Measurements from ENCODE around the gene PRTG. TPM values are rescaled to one million over a fixed set of nuclear protein-coding genes. Genes with fewer than 3 reads are reported as not detected.

Gene PRTG
- total RNA-seq (1 to 10 TPM; 2.1 to 4.3 (median 3.0) TPM), polyA plus RNA-seq (1 to 10 TPM in 2 of 3 donors, under 1 TPM in 1; 0.40 to 1.8 (median 1.4) TPM)
- long read RNA-seq, donor 1, partial matches to known transcripts = 0 of 2 reads
- long read RNA-seq, donor 1, other reads (novel, unspliced or antisense) = 0 of 2 reads
- long read RNA-seq, donor 2 = 0 reads
- long read RNA-seq, donor 3 = 0 reads
- long read RNA-seq, donor 4 = 0 reads
- long read RNA-seq, donor 5, partial matches to known transcripts = 0 of 3 reads
- long read RNA-seq, donor 5, other reads (novel, unspliced or antisense) = 2 of 3 reads
- long read RNA-seq, donor 6 = 0 reads
- long read RNA-seq, donor 7 = 0 reads
- long read RNA-seq, donor 8 = 0 reads
- long read RNA-seq, donor 9 = 0 reads
- long read RNA-seq, donor 10, partial matches to known transcripts = 0 of 1 reads
- long read RNA-seq, donor 10, other reads (novel, unspliced or antisense) = 0 of 1 reads

- intact Hi-C loops (cut with DNase I) = no loop called here
- WGBS, 4 donors = 1 to 5% (median 1%) methylated on average over 5 to 75 of the region's 75 CpGs
- TF ChIP-seq POLR2A (IDR thresholded peaks at IDR 0.05) (peak in 1 of 2 donors; percentile 55), CTCF (IDR thresholded peaks at IDR 0.05) (no peak)
- Histone ChIP-seq H3K36me3 (replicated peaks in 1 of 2) (no peaks in the 10 kb centered on the region), H3K27ac (peak within 1 kb of the TSS in 3 of 5 donors; percentile 69 to 75 (median 71)), H3K4me3 (peak within 1 kb of the TSS; percentile 46 to 70 (median 62)), H3K27me3 (no peaks in the 10 kb centered on the region), H3K9me3 (replicated peaks in 1 of 3) (no peaks in the 10 kb centered on the region), H3K4me1 (replicated peaks in 1 of 2) (peaks cover 0 to 7% of the 10 kb centered on the region in 2 donors)
- peak; percentile 71 to 88 (median 78) for DNase-seq
Measured at GRCh38 chr15:55742927-55743728, at the start of gene PRTG. Gene PRTG, minus strand, starts transcription at chr15:55743152. Its CDS starts 221 bp downstream, at chr15:55742931.

- intact Hi-C loops (cut with DNase I) = no loop called here
- Histone ChIP-seq H3K27me3 (no peaks in the 10 kb centered on the region), H3K9me3 (replicated peaks in 1 of 3) (no peaks in the 10 kb centered on the region), H3K4me3 (no peak overlapping the region), H3K36me3 (replicated peaks in 1 of 2) (no peaks in the 10 kb centered on the region), H3K27ac (no peak overlapping the region), H3K4me1 (replicated peaks in 1 of 2) (no peaks in the 10 kb centered on the region)
- DNase-seq = no peak
- 90 to 94% (median 93%) methylated on average over 3 of the region's 3 CpGs; no CpG with 5 or more reads in 1 of the 4 donors for WGBS, 4 donors
- TF ChIP-seq CTCF (IDR thresholded peaks at IDR 0.05) = no peak
- TF ChIP-seq POLR2A (IDR thresholded peaks at IDR 0.05) = no peak
Measured at GRCh38 chr15:55791551-55792400, 48.8 kb upstream of the PRTG start.

GRCh38 chr15:55789066-55789660 is 46.2 kb upstream of the PRTG start:
- intact Hi-C loops (cut with DNase I) = no loop called here
- Histone ChIP-seq H3K9me3 (replicated peaks in 1 of 3) (no peaks in the 10 kb centered on the region), H3K27ac (no peak overlapping the region), H3K4me3 (no peak overlapping the region), H3K36me3 (replicated peaks in 1 of 2) (no peaks in the 10 kb centered on the region), H3K4me1 (replicated peaks in 1 of 2) (no peaks in the 10 kb centered on the region), H3K27me3 (no peaks in the 10 kb centered on the region)
- 76 to 88% (median 80%) methylated on average over 8 of the region's 8 CpGs for WGBS, 4 donors
- peak in 5 of 6 experiments; percentile 25 to 47 (median 42) for TF ChIP-seq CTCF (IDR thresholded peaks at IDR 0.05)
- no peak for TF ChIP-seq POLR2A (IDR thresholded peaks at IDR 0.05)
- DNase-seq = peak; percentile 17 to 56 (median 23)

Measured in adrenal gland (tissue), 19 donors.